SK-N-SH (cell line): ENCODE data around the gene GDI2. TPM values are rescaled to one million over a fixed set of nuclear protein-coding genes. Genes with fewer than 3 reads are reported as not detected.

ENCODE experiments used
- CTCF ChIA-PET: fragments of 300-600, 350-600 bp; formaldehyde crosslinking; extraction: SDS; loops from one replicate; lab custom pipeline; 2021; lab: Yijun Ruan, JAX
- POLR2A ChIA-PET: fragments of 350-600 bp; sonication (Branson Sonifier 250); formaldehyde crosslinking; extraction: SDS; loops from one replicate; lab custom pipeline; 2020; ENCODE audit warnings: antibody characterized with exemption, inconsistent platforms; lab: Yijun Ruan, JAX
- DNase-seq: peaks from one replicate; pipeline ENCODE4 v3.0.0; 2012
- H2AFZ ChIP-seq: fragments of 200-600 bp; sonication (generic); 2 replicates; pipeline ENCODE4 v1.8.1; 2016; ENCODE audit warnings: antibody characterized with exemption, mild to moderate bottlenecking, low read depth
- H3F3A ChIP-seq: fragments of 200-600 bp; sonication (generic); replicated peaks from 2 replicates; pipeline ENCODE3; 2016; ENCODE audit warnings: antibody characterized with exemption, mild to moderate bottlenecking; ENCODE audit not compliant: insufficient read depth
- H3K27ac ChIP-seq, 2 experiments: fragments of 200-500 bp in 1 of 2; fragments of 200-600 bp in 1 of 2; sonication (Bioruptor generic) in 1 of 2; sonication (generic), shearing (Covaris generic) in 1 of 2; 2 replicates each; pipeline versions ENCODE4 v1.5.1 to v1.6.1; 2014 to 2016; ENCODE audit warnings: low read depth in 2 of 2, inconsistent platforms in 1 of 2, low read length in 1 of 2, mild to moderate bottlenecking in 1 of 2, mixed read lengths in 1 of 2
- H3K27me3 ChIP-seq: fragments of 200-600 bp; sonication (generic), shearing (Covaris generic); 2 replicates; pipeline ENCODE4 v1.6.1; 2016; ENCODE audit warnings: mixed run types; ENCODE audit not compliant: insufficient read depth
- H3K36me3 ChIP-seq, 2 experiments: fragments of 200-500 bp in 1 of 2; fragments of 200-600 bp in 1 of 2; sonication (Bioruptor generic) in 1 of 2; sonication (generic) in 1 of 2; replicated peaks in 1 of 2; 2 replicates each; pipeline versions ENCODE3 to v1.5.1; 2014 to 2016; ENCODE audit warnings: low read length in 1 of 2, mild to moderate bottlenecking in 1 of 2; ENCODE audit not compliant: insufficient read depth in 2 of 2, control insufficient read depth in 1 of 2
- H3K4me1 ChIP-seq, 2 experiments: fragments of 200-500 bp in 1 of 2; fragments of 200-600 bp in 1 of 2; sonication (Bioruptor generic) in 1 of 2; sonication (generic), shearing (Covaris generic) in 1 of 2; 2 replicates each; pipeline versions ENCODE4 v1.5.1 to v1.6.1; 2014 to 2016; ENCODE audit warnings: low read depth in 1 of 2, low read length in 1 of 2, mixed run types in 1 of 2; ENCODE audit not compliant: insufficient read depth in 2 of 2, control insufficient read depth in 1 of 2
- H3K4me2 ChIP-seq: fragments of 200-600 bp; sonication (generic), shearing (Covaris generic); 2 replicates; pipeline ENCODE4 v1.6.1; 2017; ENCODE audit warnings: mixed run types
- H3K4me3 ChIP-seq, 2 experiments: fragments of 200-500 bp in 1 of 2; fragments of 200-600 bp in 1 of 2; sonication (Bioruptor generic) in 1 of 2; sonication (generic), shearing (Covaris generic) in 1 of 2; 2 replicates each; pipeline versions ENCODE4 v1.5.1 to v1.8.1; 2014 to 2016; ENCODE audit warnings: low read depth in 2 of 2, inconsistent platforms in 1 of 2, low read length in 1 of 2, mild to moderate bottlenecking in 1 of 2, mixed read lengths in 1 of 2, moderate library complexity in 1 of 2
- H3K79me2 ChIP-seq: fragments of 200-600 bp; sonication (generic); 2 replicates; pipeline ENCODE4 v1.8.1; 2017; ENCODE audit warnings: mild to moderate bottlenecking; ENCODE audit not compliant: insufficient read depth
- H3K9ac ChIP-seq: fragments of 200-600 bp; sonication (generic); 2 replicates; pipeline ENCODE4 v1.6.1; 2017; ENCODE audit warnings: mixed run types
- H3K9me2 ChIP-seq: fragments of 200-600 bp; sonication (generic); 2 replicates; pipeline ENCODE4 v1.6.1; 2017; ENCODE audit warnings: mixed run types
- H3K9me3 ChIP-seq: fragments of 200-600 bp; sonication (generic); 2 replicates; pipeline ENCODE4 v1.6.1; 2017; ENCODE audit warnings: mixed run types, mild to moderate bottlenecking, moderate library complexity
- H4K20me1 ChIP-seq: fragments of 200-600 bp; sonication (generic); 2 replicates; pipeline ENCODE4 v1.6.1; 2017; ENCODE audit warnings: mild to moderate bottlenecking, mixed run types; ENCODE audit not compliant: insufficient read depth
- ELF1 ChIP-seq: IDR thresholded peaks from 2 replicates; pipeline ENCODE4 v1.4.0; 2012
- EP300 ChIP-seq, 2 experiments: IDR thresholded peaks; 2 replicates each; pipeline versions ENCODE4 v1.4.0 to v1.6.1; 2012; ENCODE audit warnings: borderline replicate concordance in 1 of 2, low read depth in 1 of 2, low read length in 1 of 2
- FOSL2 ChIP-seq: IDR thresholded peaks from 2 replicates; pipeline ENCODE4 v1.4.0; 2012; ENCODE audit warnings: low read depth, mild to moderate bottlenecking, moderate library complexity, borderline replicate concordance
- FOXM1 ChIP-seq: IDR thresholded peaks from 2 replicates; pipeline ENCODE4 v1.4.0; 2012; ENCODE audit warnings: low read depth, mild to moderate bottlenecking
- GATA2 ChIP-seq: sonication (generic); formaldehyde crosslinking; IDR thresholded peaks from 2 replicates; pipeline ENCODE4 v1.5.0; 2020; ENCODE audit warnings: mild to moderate bottlenecking, missing genetic modification reagents
- JUND ChIP-seq: IDR thresholded peaks from 2 replicates; pipeline ENCODE4 v1.4.0; 2012
- RAD21 ChIP-seq: IDR thresholded peaks from 2 replicates; pipeline ENCODE4 v1.6.1; 2012; ENCODE audit warnings: mild to moderate bottlenecking, low read length
- RCOR1 ChIP-seq: fragments of 150-350 bp; IDR thresholded peaks from 2 replicates; pipeline ENCODE4 v1.6.1; 2017; ENCODE audit warnings: antibody characterized with exemption, low read length
- RXRA ChIP-seq: IDR thresholded peaks from 2 replicates; pipeline ENCODE4 v1.4.0; 2012; ENCODE audit warnings: low read depth, mild to moderate bottlenecking, borderline replicate concordance
- SIN3A ChIP-seq: IDR thresholded peaks from 2 replicates; pipeline ENCODE4 v1.6.1; 2012; ENCODE audit warnings: low read depth, mild to moderate bottlenecking, low read length, moderate library complexity, borderline replicate concordance
- TCF12 ChIP-seq: IDR thresholded peaks from 2 replicates; pipeline ENCODE4 v1.4.0; 2012
- WGBS: methylation state at CpG from one replicate; pipeline ENCODE4 v1.1.6; 2017; ENCODE audit warnings: low lambda C conversion rate; 5-methylcytosine and 5-hydroxymethylcytosine counted together
- polyA plus RNA-seq, 3 experiments: library from polyadenylated mRNA; depleted of rRNA; stranded (reverse); fragments of >200 nt; gene quantifications; 2 replicates each; pipeline ENCODE4 v1.2.3, GENCODE V29; 2012
- TF ChIP-seq, protein P1 (sequence below): IDR thresholded peaks from 2 replicates; pipeline ENCODE4 v1.4.0; 2012; ENCODE audit warnings: low read depth
- TF ChIP-seq, protein P2 (sequence below): IDR thresholded peaks from 2 replicates; pipeline ENCODE4 v1.4.0; 2012; ENCODE audit warnings: low read depth, borderline replicate concordance
- TF ChIP-seq, protein P3 (sequence below): IDR thresholded peaks from 2 replicates; pipeline ENCODE4 v1.6.1; 2012; ENCODE audit warnings: mild to moderate bottlenecking, low read depth, low read length, moderate library complexity
- TF ChIP-seq, protein P4 (sequence below): fragments of 150-350 bp; IDR thresholded peaks from 2 replicates; pipeline ENCODE4 v1.6.1; 2017; ENCODE audit warnings: antibody characterized with exemption, low read length, low read depth, borderline replicate concordance
- TF ChIP-seq, protein P5 (sequence below): fragments of 200-600 bp; sonication (generic); IDR thresholded peaks from 2 replicates; pipeline ENCODE4 v1.6.1; 2017; ENCODE audit warnings: antibody characterized with exemption, mild to moderate bottlenecking, moderate library complexity

Gene GDI2
- polyA plus RNA-seq, 1 of the 3 experiments (the other 2 are of a cell fraction), result 94.3 TPM

DNA sequence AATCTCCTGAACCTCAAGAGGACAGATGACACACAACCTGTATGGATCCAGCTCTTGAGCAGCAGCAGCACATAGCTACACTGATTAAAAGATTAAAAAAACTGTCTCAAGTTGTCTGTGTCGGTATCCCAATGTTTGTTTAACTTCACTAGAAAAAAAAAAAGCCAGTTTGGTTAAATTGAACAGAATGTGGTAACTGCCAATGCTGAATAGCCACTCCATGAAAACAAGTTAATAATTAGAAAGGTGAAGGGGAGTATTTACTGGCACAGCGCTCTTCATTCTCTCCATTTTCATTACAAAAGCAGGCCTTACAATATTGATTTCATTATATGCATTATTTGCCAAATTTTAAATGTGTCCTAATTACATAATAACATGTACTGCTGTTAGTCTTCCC is 47.6 kb downstream of the GDI2 start:
- H3F3A ChIP-seq, result peaks cover 38% of the 10 kb centered on the region
- no peak overlapping the region for H2AFZ ChIP-seq
- H3K4me3 ChIP-seq, result no peak overlapping the region
- no peak overlapping the region for H3K27ac ChIP-seq
- ChIA-PET CTCF (no interaction called here), POLR2A (no interaction called here)
- no peak for DNase-seq
- peaks cover 49% of the 10 kb centered on the region for H3K79me2 ChIP-seq
- no peaks in the 10 kb centered on the region for H3K4me1 ChIP-seq
- H4K20me1 ChIP-seq, result peaks cover 11% of the 10 kb centered on the region; the same call in 1 of the 2 replicates
- no peaks in the 10 kb centered on the region for H3K9me3 ChIP-seq
- WGBS, result 98% methylated on average over 2 of the region's 2 CpGs
- H3K36me3 ChIP-seq, result peaks cover 76 to 90% of the 10 kb centered on the region in 2 experiments
- no peak overlapping the region for H3K4me2 ChIP-seq
- TF ChIP-seq, protein P1, sequence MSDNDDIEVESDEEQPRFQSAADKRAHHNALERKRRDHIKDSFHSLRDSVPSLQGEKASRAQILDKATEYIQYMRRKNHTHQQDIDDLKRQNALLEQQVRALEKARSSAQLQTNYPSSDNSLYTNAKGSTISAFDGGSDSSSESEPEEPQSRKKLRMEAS, result no peak
- TF ChIP-seq FOXM1 (no peak), ELF1 (no peak), GATA2 (CRISPR knock-in tag) (no peak), JUND (no peak), EP300 (IDR thresholded peaks at IDR 0.05; ENCODE audit: borderline replicate concordance in 1 of 2, low read depth in 1 of 2, low read length in 1 of 2) (no peak), TCF12 (no peak), FOSL2 (no peak), RXRA (no peak), RAD21 (no peak), SIN3A (no peak), RCOR1 (no peak)
- TF ChIP-seq, protein P2, sequence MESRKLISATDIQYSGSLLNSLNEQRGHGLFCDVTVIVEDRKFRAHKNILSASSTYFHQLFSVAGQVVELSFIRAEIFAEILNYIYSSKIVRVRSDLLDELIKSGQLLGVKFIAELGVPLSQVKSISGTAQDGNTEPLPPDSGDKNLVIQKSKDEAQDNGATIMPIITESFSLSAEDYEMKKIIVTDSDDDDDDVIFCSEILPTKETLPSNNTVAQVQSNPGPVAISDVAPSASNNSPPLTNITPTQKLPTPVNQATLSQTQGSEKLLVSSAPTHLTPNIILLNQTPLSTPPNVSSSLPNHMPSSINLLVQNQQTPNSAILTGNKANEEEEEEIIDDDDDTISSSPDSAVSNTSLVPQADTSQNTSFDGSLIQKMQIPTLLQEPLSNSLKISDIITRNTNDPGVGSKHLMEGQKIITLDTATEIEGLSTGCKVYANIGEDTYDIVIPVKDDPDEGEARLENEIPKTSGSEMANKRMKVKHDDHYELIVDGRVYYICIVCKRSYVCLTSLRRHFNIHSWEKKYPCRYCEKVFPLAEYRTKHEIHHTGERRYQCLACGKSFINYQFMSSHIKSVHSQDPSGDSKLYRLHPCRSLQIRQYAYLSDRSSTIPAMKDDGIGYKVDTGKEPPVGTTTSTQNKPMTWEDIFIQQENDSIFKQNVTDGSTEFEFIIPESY, result no peak
- TF ChIP-seq, protein P3, sequence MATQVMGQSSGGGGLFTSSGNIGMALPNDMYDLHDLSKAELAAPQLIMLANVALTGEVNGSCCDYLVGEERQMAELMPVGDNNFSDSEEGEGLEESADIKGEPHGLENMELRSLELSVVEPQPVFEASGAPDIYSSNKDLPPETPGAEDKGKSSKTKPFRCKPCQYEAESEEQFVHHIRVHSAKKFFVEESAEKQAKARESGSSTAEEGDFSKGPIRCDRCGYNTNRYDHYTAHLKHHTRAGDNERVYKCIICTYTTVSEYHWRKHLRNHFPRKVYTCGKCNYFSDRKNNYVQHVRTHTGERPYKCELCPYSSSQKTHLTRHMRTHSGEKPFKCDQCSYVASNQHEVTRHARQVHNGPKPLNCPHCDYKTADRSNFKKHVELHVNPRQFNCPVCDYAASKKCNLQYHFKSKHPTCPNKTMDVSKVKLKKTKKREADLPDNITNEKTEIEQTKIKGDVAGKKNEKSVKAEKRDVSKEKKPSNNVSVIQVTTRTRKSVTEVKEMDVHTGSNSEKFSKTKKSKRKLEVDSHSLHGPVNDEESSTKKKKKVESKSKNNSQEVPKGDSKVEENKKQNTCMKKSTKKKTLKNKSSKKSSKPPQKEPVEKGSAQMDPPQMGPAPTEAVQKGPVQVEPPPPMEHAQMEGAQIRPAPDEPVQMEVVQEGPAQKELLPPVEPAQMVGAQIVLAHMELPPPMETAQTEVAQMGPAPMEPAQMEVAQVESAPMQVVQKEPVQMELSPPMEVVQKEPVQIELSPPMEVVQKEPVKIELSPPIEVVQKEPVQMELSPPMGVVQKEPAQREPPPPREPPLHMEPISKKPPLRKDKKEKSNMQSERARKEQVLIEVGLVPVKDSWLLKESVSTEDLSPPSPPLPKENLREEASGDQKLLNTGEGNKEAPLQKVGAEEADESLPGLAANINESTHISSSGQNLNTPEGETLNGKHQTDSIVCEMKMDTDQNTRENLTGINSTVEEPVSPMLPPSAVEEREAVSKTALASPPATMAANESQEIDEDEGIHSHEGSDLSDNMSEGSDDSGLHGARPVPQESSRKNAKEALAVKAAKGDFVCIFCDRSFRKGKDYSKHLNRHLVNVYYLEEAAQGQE, result no peak
- TF ChIP-seq, protein P4, sequence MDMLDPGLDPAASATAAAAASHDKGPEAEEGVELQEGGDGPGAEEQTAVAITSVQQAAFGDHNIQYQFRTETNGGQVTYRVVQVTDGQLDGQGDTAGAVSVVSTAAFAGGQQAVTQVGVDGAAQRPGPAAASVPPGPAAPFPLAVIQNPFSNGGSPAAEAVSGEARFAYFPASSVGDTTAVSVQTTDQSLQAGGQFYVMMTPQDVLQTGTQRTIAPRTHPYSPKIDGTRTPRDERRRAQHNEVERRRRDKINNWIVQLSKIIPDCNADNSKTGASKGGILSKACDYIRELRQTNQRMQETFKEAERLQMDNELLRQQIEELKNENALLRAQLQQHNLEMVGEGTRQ, result no peak
- TF ChIP-seq, protein P5, sequence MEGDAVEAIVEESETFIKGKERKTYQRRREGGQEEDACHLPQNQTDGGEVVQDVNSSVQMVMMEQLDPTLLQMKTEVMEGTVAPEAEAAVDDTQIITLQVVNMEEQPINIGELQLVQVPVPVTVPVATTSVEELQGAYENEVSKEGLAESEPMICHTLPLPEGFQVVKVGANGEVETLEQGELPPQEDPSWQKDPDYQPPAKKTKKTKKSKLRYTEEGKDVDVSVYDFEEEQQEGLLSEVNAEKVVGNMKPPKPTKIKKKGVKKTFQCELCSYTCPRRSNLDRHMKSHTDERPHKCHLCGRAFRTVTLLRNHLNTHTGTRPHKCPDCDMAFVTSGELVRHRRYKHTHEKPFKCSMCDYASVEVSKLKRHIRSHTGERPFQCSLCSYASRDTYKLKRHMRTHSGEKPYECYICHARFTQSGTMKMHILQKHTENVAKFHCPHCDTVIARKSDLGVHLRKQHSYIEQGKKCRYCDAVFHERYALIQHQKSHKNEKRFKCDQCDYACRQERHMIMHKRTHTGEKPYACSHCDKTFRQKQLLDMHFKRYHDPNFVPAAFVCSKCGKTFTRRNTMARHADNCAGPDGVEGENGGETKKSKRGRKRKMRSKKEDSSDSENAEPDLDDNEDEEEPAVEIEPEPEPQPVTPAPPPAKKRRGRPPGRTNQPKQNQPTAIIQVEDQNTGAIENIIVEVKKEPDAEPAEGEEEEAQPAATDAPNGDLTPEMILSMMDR, result no peak
- H3K27me3 ChIP-seq, result no peaks in the 10 kb centered on the region
- H3K9ac ChIP-seq, result no peak overlapping the region
- H3K9me2 ChIP-seq, result no peaks in the 10 kb centered on the region
